Naive thymus-derived CD8-positive, alpha-beta T cell (primary cell): ENCODE data around the gene CPNE2. TPM values are rescaled to one million over a fixed set of nuclear protein-coding genes. Genes with fewer than 3 reads are reported as not detected.
"Not testable (repeated sequence)": the region's sequence is repeated elsewhere in the genome, so short reads cannot be mapped to it uniquely, and the experiment has no call there.

Experiments used
- ATAC-seq, 2 donors: fragments of 150-1000 bp; cut with Tn5 transposase in 1 of 2; sonication (Bioruptor Pico), chemical (Tn5 transposase) in 1 of 2; 1 replicate in 1 of 2; 2 replicates in 1 of 2; pipeline ENCODE4 v1.10.0; 2021; ENCODE audit warnings: mild to moderate bottlenecking in 2 of 2, moderate library complexity in 2 of 2
- POLR2A ChIA-PET: fragments of 350-600 bp; sonication (Branson Sonifier 250); formaldehyde crosslinking; loops from one replicate; lab custom pipeline; 2021; ENCODE audit warnings: antibody characterized with exemption; lab: Charles Lee
- DNase-seq, 10 donors: peaks; one replicate each; pipeline versions ENCODE4 v3.0.0 to v3.0.0-alpha.2; 2020 to 2022
- H3K27ac Mint-ChIP-seq, 10 donors: one replicate each; pipeline ENCODE4 v1.8.0; 2020 to 2022; ENCODE audit warnings: mild to moderate bottlenecking in 10 of 10, mixed read lengths in 10 of 10, moderate library complexity in 4 of 10, inconsistent platforms in 1 of 10
- H3K27me3 Mint-ChIP-seq, 5 donors: one replicate each; pipeline ENCODE4 v1.8.0; 2021 to 2022; ENCODE audit warnings: mixed read lengths in 5 of 5
- H3K36me3 Mint-ChIP-seq, 3 donors: one replicate each; pipeline ENCODE4 v1.8.0; 2020 to 2022; ENCODE audit warnings: mixed read lengths in 3 of 3, mild to moderate bottlenecking in 2 of 3, inconsistent platforms in 1 of 3
- H3K4me1 Mint-ChIP-seq, 4 donors: one replicate each; pipeline ENCODE4 v1.8.0; 2021 to 2022; ENCODE audit warnings: mixed read lengths in 4 of 4
- H3K4me3 Mint-ChIP-seq, 10 donors: one replicate each; pipeline ENCODE4 v1.8.0; 2020 to 2022; ENCODE audit warnings: mild to moderate bottlenecking in 10 of 10, mixed read lengths in 10 of 10, moderate library complexity in 6 of 10, inconsistent platforms in 1 of 10
- H3K9me3 Mint-ChIP-seq, 9 donors: one replicate each; pipeline ENCODE4 v1.8.0; 2020 to 2022; ENCODE audit warnings: mixed read lengths in 9 of 9, mild to moderate bottlenecking in 3 of 9, inconsistent platforms in 1 of 9, moderate library complexity in 1 of 9
- polyA plus RNA-seq, 3 donors: library from polyadenylated mRNA; unstranded; fragments of 300-500 nt; fragmentation: Illumina TruSeq; gene quantifications; one replicate each; pipeline ENCODE4 v1.2.3, GENCODE V29; 2021
- total RNA-seq, 8 experiments: library from RNA in 2 of 8; stranded (reverse) in 2 of 8; gene quantifications; one replicate each; pipeline ENCODE4 v1.2.3 and lab custom pipeline; 2021 to 2026

CPNE2 gene
- total and polyA plus RNA-seq, 5 experiments from 2014 or later: 9.6 to 60.4 (median 26.8) TPM

DNA sequence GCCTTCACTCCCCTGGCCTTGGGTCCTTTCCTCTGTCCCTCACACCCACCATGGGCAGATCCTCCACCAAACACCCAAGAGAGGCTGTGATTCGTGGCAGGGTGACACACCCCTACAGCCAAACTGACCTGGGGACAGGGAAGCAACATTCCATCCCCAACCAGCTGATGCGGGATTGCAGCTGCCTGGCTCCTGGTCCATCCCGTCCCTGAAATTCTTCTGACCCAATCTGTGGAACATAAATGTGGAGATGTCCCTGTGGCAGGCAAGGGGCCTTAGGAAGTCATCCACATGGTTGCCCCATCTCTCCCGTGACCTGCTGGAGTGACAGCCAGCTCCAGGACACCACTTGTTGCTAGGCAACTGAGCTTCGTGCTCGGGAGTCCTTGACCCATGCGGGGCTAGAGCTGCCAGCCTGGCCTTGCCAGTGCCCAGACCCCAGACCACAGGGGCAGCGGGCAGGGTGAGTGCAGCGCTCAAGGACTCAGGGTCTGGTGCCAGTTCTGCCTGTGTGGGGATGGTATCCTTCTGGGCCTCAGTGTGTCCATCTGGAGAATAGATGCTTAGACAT is 34.0 kb upstream of the CPNE2 start:
- no peaks in the 10 kb centered on the region for H3K9me3 Mint-ChIP-seq
- POLR2A ChIA-PET: interaction anchor here (0.6 kb wide), 1 partner anchor 63 kb away, joined by 3 read pairs; no protein-coding TSS in a partner anchor
- peaks cover 0 to 88% (median 21%) of the 10 kb centered on the region in 3 donors for H3K36me3 Mint-ChIP-seq
- H3K27ac Mint-ChIP-seq: peak overlapping the region; percentile 28 to 89 (median 79)
- DNase-seq: no peak
- H3K27me3 Mint-ChIP-seq: no peaks in the 10 kb centered on the region
- peaks cover 21 to 47% (median 36%) of the 10 kb centered on the region in 4 donors for H3K4me1 Mint-ChIP-seq
- no peak for ATAC-seq
- H3K4me3 Mint-ChIP-seq: no peak overlapping the region

- POLR2A ChIA-PET: interaction anchor here (0.6 to 1.5 kb wide), 9 partner anchors 7 to 129 kb away, joined by 3 to 5 read pairs (median 3); partner anchors contain the start of gene HERPUD1
- H3K4me3 Mint-ChIP-seq: peak overlapping the region in 7 of 10 donors; percentile 9 to 60 (median 16)
- no peaks in the 10 kb centered on the region for H3K27me3 Mint-ChIP-seq
- DNase-seq (no peak), ATAC-seq (peak; percentile 27 to 31)
- peaks cover 21 to 42% (median 30%) of the 10 kb centered on the region in 4 donors for H3K4me1 Mint-ChIP-seq
- H3K27ac Mint-ChIP-seq: peak overlapping the region; percentile 54 to 96 (median 80)
- H3K9me3 Mint-ChIP-seq: no peaks in the 10 kb centered on the region
- peaks cover 0 to 77% (median 23%) of the 10 kb centered on the region in 3 donors for H3K36me3 Mint-ChIP-seq
Observed at GRCh38 chr16:57060323-57061083, 31.9 kb upstream of the CPNE2 start.

DNA sequence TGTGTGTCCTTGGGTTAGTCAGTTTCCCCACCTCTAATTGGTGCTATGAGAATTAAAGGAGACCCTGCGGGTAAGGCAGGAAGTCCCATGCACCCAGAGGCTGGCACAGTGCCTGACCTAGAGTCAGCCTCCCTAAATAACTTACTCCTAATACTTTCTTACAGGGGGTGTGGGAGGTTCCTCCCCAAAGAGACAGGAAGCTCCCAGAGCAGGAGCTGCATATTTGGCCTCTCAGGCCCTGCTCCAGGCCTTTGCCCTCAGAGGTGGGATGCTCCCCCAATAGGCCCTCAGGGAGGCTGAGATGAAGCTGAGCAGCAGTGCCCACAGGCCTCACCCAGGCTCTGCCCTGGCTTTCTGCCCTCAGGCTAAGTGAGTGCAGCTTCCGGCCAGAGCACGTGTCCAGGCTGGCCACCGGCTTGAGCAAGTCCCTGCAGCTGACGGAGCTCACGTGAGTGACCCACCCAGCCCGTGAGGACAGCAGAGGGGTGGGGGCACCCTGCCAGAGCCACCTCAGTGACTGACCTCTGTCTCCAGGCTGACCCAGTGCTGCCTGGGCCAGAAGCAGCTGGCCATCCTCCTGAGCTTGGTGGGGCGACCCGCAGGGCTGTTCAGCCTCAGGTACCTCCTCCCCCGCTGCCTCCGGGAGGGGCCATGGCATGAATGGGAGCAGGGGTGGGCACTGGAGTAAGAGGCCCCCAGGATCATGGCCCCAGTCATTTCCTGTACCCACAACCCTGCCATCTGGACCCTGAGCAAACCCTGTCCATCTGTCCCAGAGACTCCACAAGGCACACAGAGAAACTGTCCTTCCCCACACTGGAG is 31.1 kb upstream of the CPNE2 start:
- ATAC-seq (peak; percentile 32 to 37), DNase-seq (no peak)
- Mint-ChIP-seq H3K9me3 (no peaks in the 10 kb centered on the region), H3K36me3 (peaks cover 0 to 75% (median 20%) of the 10 kb centered on the region in 3 donors), H3K27me3 (no peaks in the 10 kb centered on the region), H3K4me1 (peaks cover 21 to 41% (median 30%) of the 10 kb centered on the region in 4 donors), H3K27ac (peak overlapping the region; percentile 70 to 96 (median 85)), H3K4me3 (peak overlapping the region in 4 of 10 donors; percentile 9 to 60 (median 30))
- POLR2A ChIA-PET: interaction anchor here (0.7 to 1.9 kb wide), 9 partner anchors 8 to 129 kb away, joined by 3 to 5 read pairs (median 3); partner anchors contain the start of genes HERPUD1 and NLRC5

- peaks cover 23 to 46% (median 30%) of the 10 kb centered on the region in 4 donors for H3K4me1 Mint-ChIP-seq
- H3K36me3 Mint-ChIP-seq: peaks cover 0 to 72% (median 20%) of the 10 kb centered on the region in 3 donors
- no peak for ATAC-seq
- H3K27ac Mint-ChIP-seq: peak overlapping the region in 8 of 10 donors; percentile 18 to 88 (median 72)
- no peak for DNase-seq
- no peaks in the 10 kb centered on the region for H3K27me3 Mint-ChIP-seq
- POLR2A ChIA-PET: interaction anchor here (0.7 to 1.9 kb wide), 5 partner anchors 11 to 78 kb away, joined by 3 to 4 read pairs (median 3); partner anchors contain the start of gene NLRC5
- no peak overlapping the region for H3K4me3 Mint-ChIP-seq
- H3K9me3 Mint-ChIP-seq: no peaks in the 10 kb centered on the region
Observed at GRCh38 chr16:57062329-57062728, 30.1 kb upstream of the CPNE2 start.

GRCh38 chr16:57063189-57063588 is 29.2 kb upstream of the CPNE2 start:
- POLR2A ChIA-PET: interaction anchor here (0.9 kb wide), 1 partner anchor 10 kb away, joined by 3 read pairs; no protein-coding TSS in a partner anchor
- Mint-ChIP-seq H3K4me1 (peaks cover 17 to 40% (median 24%) of the 10 kb centered on the region in 4 donors), H3K36me3 (peaks cover 0 to 71% (median 20%) of the 10 kb centered on the region in 3 donors), H3K27ac (peak overlapping the region in 6 of 10 donors; percentile 22 to 88 (median 64))
- not testable (repeated sequence) for DNase-seq, H3K9me3 Mint-ChIP-seq, H3K4me3 Mint-ChIP-seq, H3K27me3 Mint-ChIP-seq, ATAC-seq

GRCh38 chr16:57064995-57065394 is 27.4 kb upstream of the CPNE2 start:
- peak overlapping the region in 7 of 10 donors; percentile 27 to 88 (median 68) for H3K27ac Mint-ChIP-seq
- peaks cover 0 to 71% (median 24%) of the 10 kb centered on the region in 3 donors for H3K36me3 Mint-ChIP-seq
- DNase-seq (peak in 1 of 10 donors; percentile 11), ATAC-seq (no peak)
- peaks cover 18 to 38% (median 30%) of the 10 kb centered on the region in 4 donors for H3K4me1 Mint-ChIP-seq
- POLR2A ChIA-PET: interaction anchor here (1.0 to 1.2 kb wide), 2 partner anchors 18 to 24 kb away, joined by 3 to 4 read pairs; no protein-coding TSS in a partner anchor
- H3K4me3 Mint-ChIP-seq: no peak overlapping the region
- H3K27me3 Mint-ChIP-seq: no peaks in the 10 kb centered on the region
- H3K9me3 Mint-ChIP-seq: no peaks in the 10 kb centered on the region

- peaks cover 11 to 35% (median 29%) of the 10 kb centered on the region in 4 donors for H3K4me1 Mint-ChIP-seq
- ATAC-seq (no peak), DNase-seq (peak in 1 of 10 donors; percentile 32)
- H3K36me3 Mint-ChIP-seq: peaks cover 0 to 75% (median 22%) of the 10 kb centered on the region in 3 donors
- H3K27me3 Mint-ChIP-seq: no peaks in the 10 kb centered on the region
- peak overlapping the region in 9 of 10 donors; percentile 40 to 88 (median 73) for H3K27ac Mint-ChIP-seq
- peaks cover 0 to 2% (median 0%) of the 10 kb centered on the region in 9 donors for H3K9me3 Mint-ChIP-seq
- POLR2A ChIA-PET: interaction anchor here (0.6 to 1.9 kb wide), 5 partner anchors 14 to 493 kb away, joined by 3 to 6 read pairs (median 3); no protein-coding TSS in a partner anchor
- H3K4me3 Mint-ChIP-seq: peak overlapping the region in 2 of 10 donors; percentile 27 to 39
Observed at GRCh38 chr16:57066625-57067024, 25.8 kb upstream of the CPNE2 start.

DNA sequence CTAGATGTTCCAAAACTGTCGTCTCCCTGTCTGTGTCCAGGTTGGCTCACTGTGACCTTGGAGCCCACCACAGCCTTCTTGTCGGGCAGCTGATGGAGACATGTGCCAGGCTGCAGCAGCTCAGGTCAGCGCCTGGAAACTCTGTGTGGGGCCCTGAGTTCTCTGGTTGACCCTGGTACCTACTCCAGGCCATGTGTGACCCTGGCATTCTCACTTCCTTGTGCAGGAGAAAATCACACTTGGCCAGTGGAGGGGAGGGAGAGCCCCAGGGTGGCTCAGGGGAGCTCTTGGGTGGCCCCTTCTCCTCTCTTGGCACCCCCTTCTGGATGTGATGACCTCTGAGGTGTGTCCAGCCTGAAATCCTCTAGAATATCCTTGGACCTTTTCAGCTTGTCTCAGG is 25.0 kb upstream of the CPNE2 start:
- Mint-ChIP-seq H3K4me1 (peaks cover 11 to 42% (median 32%) of the 10 kb centered on the region in 4 donors), H3K27me3 (no peaks in the 10 kb centered on the region), H3K27ac (peak overlapping the region in 7 of 10 donors; percentile 5 to 88 (median 72)), H3K36me3 (peaks cover 0 to 75% (median 19%) of the 10 kb centered on the region in 3 donors), H3K4me3 (no peak overlapping the region), H3K9me3 (peaks cover 0 to 2% (median 0%) of the 10 kb centered on the region in 9 donors)
- ATAC-seq: peak in 1 of 2 donors; percentile 21
- POLR2A ChIA-PET: interaction anchor here (1.0 to 1.9 kb wide), 5 partner anchors 8 to 37 kb away, joined by 3 to 6 read pairs (median 3); no protein-coding TSS in a partner anchor
- peak in 1 of 10 donors; percentile 49 for DNase-seq

DNA sequence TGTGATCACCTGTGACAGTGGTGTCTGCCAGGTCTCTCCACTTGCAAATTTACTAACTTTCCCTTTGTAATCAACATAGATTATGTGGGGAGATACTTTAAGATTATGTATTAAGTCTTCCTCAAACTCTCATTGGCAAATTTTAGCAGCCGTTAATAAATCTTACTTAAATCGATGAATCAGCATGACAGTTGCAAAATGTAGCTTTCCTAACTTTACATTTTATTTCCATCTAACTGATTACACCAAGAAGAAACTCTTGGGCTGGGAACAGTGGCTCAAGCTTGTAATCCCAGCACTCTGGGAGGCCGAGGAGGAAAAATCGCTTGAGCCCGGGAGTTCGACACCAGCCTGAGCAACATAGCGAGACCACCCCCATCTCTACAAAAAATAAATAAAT is 23.3 kb upstream of the CPNE2 start:
- no peak for ATAC-seq
- POLR2A ChIA-PET: interaction anchor here (0.6 to 1.2 kb wide), 2 partner anchors 8 to 9 kb away, joined by 3 read pairs; no protein-coding TSS in a partner anchor
- H3K27ac Mint-ChIP-seq: peak overlapping the region in 8 of 10 donors; percentile 33 to 88 (median 58)
- DNase-seq: no peak
- no peaks in the 10 kb centered on the region for H3K27me3 Mint-ChIP-seq
- H3K9me3 Mint-ChIP-seq: peaks cover 0 to 2% (median 0%) of the 10 kb centered on the region in 9 donors
- peaks cover 0 to 83% (median 17%) of the 10 kb centered on the region in 3 donors for H3K36me3 Mint-ChIP-seq
- H3K4me1 Mint-ChIP-seq: peaks cover 11 to 46% (median 32%) of the 10 kb centered on the region in 4 donors
- H3K4me3 Mint-ChIP-seq: no peak overlapping the region

DNA sequence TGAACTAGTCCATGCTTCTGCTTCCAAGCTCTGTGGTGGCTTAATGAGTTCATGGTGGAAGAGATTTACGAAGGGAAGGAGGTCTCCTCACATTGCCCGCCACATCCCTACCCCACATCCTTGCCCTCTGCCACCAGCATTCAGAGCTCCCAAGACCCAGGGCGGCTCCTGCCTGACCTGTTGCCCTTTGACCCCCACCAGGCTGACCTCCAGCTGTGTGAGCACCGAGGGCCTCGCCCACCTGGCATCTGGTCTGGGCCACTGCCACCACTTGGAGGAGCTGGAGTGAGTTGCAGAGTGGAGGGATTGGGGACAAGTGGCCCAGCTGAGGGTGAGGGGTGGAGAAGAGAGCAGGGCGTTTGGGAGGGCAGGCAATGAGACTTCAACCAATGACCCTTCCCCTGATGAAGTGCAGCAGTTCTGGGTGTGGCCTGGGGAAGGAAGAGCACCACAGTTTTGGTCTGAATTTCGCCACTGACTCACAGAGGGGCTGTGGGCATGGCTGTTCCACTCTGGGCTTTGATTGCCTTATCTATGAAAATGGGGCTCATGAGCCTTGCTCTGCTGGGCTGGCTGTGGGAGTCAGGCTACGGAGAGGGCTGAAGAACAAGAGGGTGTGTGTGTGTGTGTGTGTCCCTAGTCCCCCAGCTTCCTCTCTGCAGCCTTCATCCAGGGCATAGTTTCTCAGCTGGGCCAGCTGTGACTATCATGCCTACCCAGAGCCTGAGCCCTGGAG is 22.6 kb upstream of the CPNE2 start:
- Mint-ChIP-seq H3K4me1 (peaks cover 11 to 46% (median 32%) of the 10 kb centered on the region in 4 donors), H3K36me3 (peaks cover 0 to 85% (median 15%) of the 10 kb centered on the region in 3 donors), H3K4me3 (peak overlapping the region in 1 of 10 donors; percentile 64), H3K9me3 (peaks cover 0 to 2% (median 0%) of the 10 kb centered on the region in 9 donors), H3K27me3 (no peaks in the 10 kb centered on the region), H3K27ac (peak overlapping the region; percentile 63 to 93 (median 87))
- ATAC-seq: no peak
- POLR2A ChIA-PET: interaction anchor here (1.2 kb wide), 1 partner anchor 9 kb away, joined by 3 read pairs; no protein-coding TSS in a partner anchor
- peak in 1 of 10 donors; percentile 44 for DNase-seq
